HG03558 (cell line): ENCODE results near the gene THADA.
"Not testable (repeated sequence)": the region's sequence is repeated elsewhere in the genome, so short reads cannot be mapped to it uniquely, and the experiment has no call there.

Source experiments
- ATAC-seq: cut with Tn5 transposase; IDR thresholded peaks from one replicate; pipeline ENCODE4 v1.9.1; 2021; ENCODE audit warnings: moderate number of reproducible peaks; ENCODE audit not compliant: unreplicated experiment; ENCODE audit errors: extremely low read depth

THADA gene

DNA sequence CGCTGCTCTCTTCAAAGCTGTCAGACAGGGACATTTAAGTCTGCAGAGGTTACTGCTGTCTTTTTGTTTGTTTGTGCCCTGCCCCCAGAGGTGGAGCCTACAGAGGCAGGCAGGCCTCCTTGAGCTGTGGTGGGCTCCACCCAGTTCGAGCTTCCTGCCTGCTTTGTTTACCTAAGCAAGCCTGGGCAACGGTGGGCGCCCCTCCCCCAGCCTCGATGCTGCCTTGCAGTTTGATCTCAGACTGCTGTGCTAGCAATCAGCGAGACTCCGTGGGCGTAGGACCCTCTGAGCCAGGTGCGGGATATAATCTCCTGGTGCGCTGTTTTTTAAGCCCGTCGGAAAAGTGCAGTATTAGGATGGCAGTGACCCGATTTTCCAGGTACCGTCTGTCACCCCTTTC lies 47.5 kb downstream of the THADA start:
- ATAC-seq: not testable (repeated sequence)

DNA sequence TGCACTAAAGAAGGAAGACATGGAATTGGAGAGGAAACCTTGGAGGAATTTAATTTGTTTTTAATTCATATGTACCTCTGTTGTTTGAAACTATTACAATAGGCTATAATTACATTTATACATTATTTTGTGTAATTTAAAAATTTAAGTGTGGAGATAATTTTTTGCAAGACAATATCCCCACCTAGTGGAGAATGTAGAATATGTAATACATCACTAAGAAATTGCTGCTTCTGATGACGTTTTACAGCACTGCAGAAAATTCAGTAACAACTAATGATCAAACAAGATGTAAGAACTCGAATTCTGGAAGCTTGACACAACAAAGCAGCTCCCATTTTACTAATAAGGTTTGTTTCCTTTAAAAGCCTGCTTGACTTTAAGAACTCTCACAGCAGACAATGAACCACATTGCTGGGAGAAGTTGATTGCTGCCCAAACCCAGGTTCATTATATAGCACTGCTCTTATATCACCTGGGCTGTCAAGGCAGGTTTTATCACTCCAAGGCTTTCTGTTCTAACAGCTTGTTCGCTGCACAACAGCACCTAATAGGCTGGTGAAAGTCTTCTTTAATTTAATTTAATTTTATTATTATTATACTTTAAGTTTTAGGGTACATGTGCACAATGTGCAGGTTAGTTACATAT lies 53.4 kb downstream of the THADA start:
- no peak for ATAC-seq

DNA sequence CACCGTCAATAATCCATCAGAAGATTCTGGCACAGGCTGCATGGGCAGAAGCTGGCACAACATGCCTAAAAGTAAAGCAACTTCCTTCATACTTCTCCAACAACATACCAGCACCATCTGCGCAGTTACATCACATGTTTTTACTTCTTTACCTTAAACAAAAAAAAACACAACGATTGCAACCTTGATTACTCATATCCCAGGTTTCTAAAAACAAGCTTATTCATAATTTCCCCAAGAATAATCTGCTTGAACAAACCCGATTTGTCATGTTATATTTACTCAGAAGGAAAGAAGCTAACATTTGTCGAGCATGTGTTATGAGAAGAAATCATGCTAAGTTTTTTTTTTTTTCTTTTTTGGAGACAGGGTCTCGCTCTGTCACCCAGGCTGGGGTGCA lies 54.7 kb downstream of the THADA start:
- no peak for ATAC-seq

DNA sequence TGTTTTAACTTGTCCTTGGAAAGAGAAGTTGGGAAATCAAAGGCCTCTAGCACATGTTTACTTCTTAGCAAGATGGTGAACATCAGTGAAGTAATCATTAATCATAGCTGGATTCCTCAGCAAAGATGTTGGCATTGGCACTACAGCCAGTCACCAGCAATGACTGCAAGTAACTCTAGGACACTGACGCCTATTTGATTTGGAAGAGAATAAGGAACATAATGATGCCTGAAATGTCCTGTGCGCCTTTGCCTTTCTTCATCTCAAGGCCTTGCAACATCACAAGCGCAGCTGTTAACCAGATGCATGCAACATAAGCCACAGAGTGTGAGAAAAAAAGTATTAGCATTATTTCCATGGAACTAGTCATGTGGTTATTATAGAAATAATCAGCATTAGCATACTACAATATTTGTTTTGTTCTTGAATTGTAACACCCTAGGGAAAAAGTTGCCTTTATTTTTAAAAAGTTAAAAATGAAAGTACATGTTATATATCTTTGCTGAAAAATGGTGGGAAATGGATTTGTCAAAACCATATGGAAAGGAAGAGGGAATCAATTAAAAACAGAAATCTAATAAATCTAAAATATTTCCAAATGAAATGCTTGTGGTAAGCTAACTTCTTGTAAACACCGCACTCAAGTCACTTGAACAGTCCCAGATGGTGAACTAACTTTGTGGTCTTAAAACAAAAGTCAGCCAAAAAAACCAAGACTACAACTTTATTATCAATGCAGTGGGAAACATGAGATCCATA lies 55.6 kb downstream of the THADA start:
- ATAC-seq: no peak

DNA sequence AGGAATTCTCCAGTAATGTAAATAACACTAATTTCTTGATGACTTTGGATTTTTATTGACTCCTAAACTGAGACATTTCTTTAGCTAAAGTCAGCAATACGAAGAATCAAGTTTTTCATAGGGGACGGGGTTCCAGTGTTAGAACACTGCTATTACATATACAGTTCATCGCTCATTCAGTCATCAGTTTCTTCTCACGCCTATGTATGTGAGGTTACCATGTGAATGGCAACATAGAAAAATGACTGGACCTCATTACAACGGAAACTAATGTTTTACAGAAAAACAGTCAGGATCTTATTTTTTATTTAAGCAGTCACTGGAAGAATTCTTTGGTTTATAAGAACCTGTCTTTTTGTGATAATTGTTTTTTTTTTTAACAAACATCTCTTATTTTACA lies 56.4 kb downstream of the THADA start:
- ATAC-seq: no peak

DNA sequence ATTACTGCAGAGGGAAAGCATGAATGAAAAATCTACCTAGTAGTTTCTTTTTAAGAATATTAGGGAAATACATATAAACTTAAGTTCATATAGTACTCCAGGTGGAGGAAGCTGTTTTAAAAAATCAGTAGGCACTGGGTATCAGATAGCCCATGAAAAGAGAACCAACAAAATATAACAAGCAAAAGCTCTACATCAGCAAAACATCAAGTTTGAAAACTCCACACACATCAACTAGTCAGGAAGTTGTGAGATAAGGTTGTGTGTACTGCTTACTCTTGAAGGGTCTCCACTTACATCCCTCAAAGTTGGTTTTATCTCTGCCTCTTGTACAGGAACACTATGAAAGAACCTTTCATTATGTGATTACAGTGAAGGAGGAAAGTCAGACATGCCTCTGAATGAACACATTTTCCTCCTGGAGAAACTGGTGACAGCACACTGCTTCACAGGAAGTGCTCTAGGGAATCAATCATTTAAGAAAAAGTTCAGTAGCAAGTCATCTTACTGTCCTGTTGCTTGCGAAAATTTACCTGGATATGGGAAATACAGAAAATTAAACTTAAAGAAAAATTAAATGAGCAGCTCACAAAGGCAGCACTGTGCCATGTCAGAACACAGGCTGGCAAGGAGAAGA lies 57.7 kb downstream of the THADA start:
- ATAC-seq: no peak

DNA sequence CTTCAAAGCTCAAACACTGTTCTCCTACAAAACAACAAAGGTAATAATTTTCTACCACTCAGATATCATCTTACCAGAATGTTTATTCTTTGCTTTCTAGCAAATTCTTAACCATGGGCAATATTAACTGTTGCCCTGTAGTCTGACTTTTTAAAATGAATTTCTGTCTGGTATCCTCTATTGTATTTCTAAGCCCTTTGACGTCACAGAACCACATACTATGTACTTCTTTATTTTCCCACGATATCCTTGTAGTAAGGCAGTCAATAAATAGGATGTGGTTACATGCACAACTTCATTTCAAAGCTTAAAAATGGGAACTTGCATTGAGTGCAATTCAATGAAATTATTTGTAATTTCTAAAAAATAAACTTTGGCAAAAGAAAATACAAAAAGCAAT lies 58.7 kb downstream of the THADA start:
- ATAC-seq: no peak

DNA sequence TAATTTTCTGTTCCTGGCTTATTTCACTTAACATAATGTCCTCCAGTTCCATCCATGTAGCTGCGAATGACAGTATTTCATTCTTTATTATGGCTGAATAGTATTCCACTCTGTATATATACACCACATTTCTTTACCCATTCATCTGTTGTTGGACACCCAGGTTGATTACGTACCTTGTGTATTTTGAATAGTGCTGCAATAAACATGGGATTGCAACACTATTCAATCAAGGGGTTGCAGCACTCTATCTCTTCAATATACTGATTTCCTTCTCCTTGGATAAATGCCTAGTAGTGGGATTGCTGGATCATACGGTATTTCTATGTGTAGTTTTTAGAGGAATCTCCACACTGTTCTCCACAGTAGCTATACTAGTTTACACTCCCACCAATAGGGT lies 61.3 kb downstream of the THADA start:
- no peak for ATAC-seq

DNA sequence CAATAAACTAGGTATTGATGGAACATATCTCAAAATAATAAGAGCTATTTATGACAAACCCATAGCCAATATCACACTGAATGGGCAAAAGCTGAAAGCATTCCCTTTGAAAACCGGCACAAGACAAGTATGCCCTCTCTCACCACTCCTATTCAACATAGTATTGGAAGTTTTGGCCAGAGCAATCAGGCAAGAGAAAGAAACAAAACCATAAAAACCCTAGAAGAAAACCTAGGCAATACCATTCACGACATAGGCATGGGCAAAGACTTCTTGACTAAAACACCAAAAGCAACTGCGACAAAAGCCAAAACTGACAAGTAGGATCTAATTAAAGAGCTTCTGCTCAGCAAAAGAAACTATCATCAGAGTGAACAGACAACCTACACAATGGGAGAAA lies 63.3 kb downstream of the THADA start:
- ATAC-seq: not testable (repeated sequence)

DNA sequence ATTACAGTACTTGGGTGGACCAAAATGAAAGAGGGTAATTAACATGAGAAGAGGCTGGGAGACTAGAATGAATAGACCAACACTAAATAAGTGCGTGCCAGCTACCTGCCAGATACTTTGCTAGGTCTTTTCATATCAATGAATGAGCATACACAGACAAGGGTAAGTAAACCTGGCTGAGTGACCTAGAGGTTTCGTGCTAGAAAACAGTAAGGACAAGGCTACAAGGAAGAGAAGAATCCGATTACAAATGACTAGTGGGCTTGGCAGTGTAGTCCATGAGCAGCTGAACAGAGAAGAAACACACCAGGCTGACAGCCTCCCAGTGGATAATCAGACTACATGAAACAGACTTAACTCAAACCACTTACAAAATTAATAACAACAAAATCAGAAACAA lies 64.6 kb downstream of the THADA start:
- ATAC-seq: no peak

DNA sequence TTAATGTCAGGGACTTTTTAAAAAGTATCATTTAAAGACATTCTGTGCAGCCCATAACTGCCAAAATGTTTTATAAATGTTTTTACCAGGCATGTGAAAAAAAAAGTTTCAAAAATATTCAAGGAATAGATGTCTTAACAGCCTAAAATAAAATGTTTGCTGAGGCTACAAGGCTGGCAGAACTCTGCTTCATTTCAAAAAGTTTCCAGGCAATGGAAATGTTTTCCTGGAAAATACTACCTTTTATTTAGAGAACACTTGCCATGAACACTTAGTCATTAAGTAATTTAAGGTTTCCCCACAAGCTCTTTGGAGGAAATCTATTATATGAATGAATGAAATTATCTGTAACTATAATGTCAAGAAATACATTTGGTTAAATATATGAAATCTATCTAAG lies 68.8 kb downstream of the THADA start:
- no peak for ATAC-seq

DNA sequence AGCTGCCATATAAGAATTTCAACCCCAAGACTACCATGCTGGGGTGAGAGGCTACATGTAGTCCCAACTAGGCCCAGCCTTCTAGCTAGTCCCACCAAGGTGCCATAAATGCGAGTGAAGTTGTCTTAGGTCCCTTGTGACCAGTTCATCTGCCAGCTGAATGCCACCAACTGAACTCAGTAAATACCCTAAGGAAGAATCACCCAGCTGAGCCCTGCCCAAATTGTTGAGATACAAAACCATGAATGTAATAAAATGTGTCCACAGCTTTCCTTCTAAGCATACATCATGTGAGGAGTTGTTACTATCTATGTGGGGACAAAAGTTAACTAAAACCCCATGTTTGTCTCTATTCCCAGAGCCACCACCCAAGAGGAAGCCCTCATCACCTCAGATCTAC lies 70.3 kb downstream of the THADA start:
- ATAC-seq: no peak

DNA sequence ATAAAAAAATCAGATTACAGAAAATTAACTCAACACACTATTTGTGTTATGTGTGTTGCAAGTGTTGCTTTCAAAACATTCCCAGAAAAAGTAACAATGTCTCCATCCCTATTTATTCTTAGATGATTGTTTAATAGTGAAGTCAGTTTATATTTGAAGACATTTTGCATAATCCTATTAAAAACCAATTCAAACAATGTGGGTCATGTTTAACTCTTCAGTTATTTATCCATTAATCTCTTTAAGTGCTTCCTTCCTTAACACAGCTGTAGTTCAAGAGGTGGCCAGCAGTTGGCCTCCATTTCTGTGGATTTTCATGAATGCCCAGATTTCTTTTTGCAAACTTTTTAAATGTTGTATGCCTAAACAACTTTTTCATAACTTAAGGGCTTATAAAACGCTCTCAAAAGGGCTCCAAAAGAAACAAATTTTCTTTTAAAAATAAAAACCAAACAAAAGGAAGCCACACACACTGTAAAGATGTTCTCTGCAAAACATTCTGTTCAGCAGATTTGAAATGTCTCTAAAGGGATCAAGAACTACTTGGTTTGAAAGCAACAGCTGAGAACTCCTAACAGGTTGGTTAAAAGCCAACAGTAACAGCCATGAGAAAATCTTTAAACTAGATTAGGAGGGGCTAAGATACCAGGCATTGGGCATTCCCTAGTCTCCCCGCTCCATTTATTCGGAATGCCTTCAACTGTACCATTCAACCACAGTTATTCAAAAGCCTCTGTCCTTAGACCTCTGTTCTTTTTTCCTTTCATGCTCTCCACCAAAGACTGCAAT lies 71.5 kb downstream of the THADA start:
- ATAC-seq: no peak

DNA sequence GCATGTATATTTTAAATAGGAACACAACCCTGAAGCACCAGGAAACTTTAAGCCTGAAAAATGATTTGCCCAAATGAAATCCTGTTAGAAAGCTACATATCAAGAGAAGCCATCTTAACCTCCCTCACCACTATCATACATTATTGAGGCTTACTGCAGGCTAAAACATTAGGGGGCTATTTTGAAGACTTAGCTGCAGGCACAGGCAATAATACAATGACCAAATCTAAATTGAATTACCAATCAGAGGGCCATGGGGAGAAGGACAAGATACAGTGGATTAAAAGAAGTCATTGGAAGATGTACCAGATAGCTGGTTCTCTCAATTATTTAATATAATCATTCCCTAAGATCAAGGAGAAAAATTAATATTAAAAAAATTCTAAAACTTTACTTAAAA lies 73.7 kb downstream of the THADA start:
- ATAC-seq: no peak

DNA sequence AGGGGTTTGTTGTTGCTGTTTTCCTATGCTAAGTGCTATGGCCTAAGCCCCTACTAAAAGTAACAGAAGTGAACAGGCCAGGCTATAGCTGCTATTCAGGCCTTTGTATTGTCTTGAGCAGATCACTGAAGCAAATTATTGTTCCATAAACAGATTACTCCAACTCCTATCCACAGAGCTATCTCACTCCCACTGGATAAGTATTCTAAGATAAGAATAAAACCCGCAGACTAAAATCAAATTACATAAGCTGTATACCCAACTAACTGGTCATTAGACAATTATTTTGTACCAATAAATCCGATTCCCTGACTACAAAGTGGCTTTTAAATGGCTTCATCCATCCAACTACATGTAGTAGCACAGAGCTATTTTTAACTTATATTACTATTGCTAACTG lies 74.3 kb downstream of the THADA start:
- ATAC-seq: no peak

DNA sequence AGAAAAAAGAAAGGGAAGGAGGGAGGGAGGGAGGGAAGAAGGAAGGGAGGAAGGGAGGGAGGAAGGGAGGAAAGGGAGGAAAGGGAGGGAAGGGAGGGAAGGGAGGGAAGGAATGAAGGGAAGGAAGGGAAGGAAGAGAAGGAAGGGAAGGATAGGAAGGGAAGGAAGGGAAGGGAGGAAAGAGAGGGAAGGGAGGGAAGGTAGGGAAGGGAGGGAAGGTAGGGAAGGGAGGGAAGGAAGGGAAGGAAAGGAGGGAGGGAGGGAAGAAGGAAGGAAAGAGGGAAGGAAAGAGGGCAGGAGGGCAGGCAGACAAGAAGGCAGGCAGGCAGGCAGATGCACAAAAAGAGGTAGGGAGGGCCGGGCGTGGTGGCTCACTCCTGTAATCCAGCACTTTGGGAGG lies 74.9 kb downstream of the THADA start:
- no peak for ATAC-seq

DNA sequence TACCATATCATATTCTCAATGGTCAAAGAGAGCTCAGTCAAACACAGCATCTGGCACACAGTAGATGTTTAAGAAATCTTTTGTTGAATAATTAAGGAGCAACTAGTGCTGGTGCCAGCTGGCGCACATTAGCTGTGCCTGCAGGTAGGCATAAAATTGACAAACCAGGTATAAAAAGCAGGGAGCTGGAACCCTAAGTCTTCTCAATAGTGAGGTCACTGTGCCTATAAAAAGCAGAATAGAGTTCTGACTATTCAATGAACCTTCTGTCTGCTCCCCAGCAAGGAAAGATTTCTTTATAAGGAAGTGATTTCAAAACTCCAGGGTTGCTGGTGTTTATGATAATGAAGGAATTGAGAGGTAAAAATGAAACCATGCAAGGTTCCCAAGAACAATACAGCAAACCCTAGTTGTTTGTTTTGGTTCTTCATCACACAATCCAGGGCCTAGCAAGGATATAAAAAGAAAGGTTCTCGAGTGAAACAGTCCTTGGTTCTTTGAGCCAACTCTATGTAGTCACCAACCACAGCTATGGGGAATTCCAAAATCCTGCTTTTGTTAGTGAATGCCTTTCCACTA lies 76.1 kb downstream of the THADA start:
- ATAC-seq: no peak

DNA sequence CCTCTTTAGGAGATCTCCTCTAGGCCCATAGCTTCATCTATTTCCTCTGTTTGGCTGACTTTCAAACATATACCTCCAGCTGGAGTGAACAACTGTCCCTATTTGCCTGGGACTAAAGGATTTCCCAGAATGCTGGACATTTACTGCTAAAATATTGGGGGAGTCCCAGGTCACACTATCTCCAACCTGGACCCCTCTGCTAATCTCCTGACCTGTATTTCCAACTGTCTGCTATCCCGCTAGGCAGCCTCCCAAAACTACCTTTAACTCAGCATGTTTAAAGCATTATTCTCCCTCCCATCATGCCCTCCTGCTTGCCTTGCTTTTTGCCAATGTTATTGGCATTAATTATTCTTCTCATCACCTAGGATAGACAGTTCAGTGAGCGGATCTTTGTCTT lies 77.1 kb downstream of the THADA start:
- no peak for ATAC-seq

DNA sequence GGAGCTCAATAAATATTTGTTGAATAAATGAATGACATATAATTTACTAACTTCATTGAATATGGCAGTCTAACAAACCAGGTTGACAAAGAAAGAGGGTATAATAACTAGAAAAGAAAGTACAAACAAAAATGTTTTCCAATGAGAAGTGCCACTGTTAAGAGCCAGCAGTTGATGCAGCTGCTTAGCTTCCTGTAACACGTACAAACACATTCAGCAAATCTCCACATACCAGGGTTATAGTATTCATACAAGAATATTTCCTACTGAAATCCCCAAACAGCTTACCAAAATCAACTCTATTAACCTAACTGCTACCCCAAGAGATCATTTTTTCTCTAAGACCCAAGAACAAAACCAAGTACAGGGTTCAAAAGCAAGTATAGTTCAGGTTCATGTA lies 77.7 kb downstream of the THADA start:
- ATAC-seq: no peak

DNA sequence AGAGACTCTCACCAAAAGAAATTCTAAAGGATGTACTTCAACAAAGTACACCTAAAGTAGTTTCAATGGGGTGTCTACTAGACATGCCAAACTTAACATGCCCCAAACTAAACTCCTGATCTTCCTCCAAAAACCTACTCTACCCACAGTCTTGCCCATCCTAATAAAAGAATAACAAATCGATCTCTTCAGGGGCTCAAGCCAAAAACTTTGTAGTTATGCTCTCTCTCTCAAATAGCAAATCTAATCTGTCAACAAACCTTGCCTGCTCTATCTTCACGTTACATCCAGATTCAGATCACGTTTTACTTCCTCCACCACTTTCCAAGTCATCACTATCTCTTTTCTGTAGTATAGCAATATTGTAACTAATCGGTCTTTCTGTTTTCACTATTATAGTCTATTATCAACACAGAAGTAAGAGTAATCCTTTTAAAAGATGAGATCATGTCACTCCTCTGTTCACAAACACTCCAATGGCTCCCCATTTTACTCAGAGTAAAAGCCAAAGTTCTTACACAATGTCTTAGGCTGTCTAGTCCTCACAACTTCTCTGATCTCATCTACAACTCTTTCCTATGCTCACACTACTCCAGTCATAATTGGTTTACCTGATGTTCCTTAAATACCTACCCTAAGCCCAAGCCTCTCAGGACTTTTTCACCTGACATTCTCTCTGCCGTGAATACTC lies 79.9 kb downstream of the THADA start:
- no peak for ATAC-seq
